Heart right ventricle (tissue), 16 donors: ENCODE measurements around the gene RNF180. TPM values are rescaled to one million over a fixed set of nuclear protein-coding genes. Genes with fewer than 3 reads are reported as not detected.

Source experiments
- ATAC-seq, 8 donors: fragments of 200-7000 bp; cut with Tn5 transposase; one replicate each; pipeline ENCODE4 v1.9.1; 2020; ENCODE audit warnings: mild to moderate bottlenecking in 8 of 8, moderate library complexity in 8 of 8, moderate number of reproducible peaks in 1 of 8
- DNase-seq, 2 donors: peaks; one replicate each; pipeline ENCODE4 v3.0.0-alpha.2; 2020
- H3K27ac ChIP-seq, 10 donors: fragments of 200-600 bp; sonication (generic) in 2 of 10; one replicate each; pipeline versions ENCODE4 v1.5.0 to v1.8.0; 2020 to 2022; ENCODE audit warnings: mild to moderate bottlenecking in 3 of 10
- H3K27me3 ChIP-seq, 7 donors: fragments of 200-600 bp; one replicate each; pipeline ENCODE4 v1.8.0; 2021 to 2022; ENCODE audit warnings: mild to moderate bottlenecking in 2 of 7
- H3K36me3 ChIP-seq, 9 donors: fragments of 200-600 bp; sonication (generic) in 1 of 9; one replicate each; pipeline versions ENCODE4 v1.5.0 to v1.8.0; 2020 to 2022; ENCODE audit warnings: mild to moderate bottlenecking in 2 of 9
- H3K4me1 ChIP-seq, 9 donors: fragments of 200-600 bp; sonication (generic) in 1 of 9; one replicate each; pipeline versions ENCODE4 v1.5.0 to v1.8.0; 2020 to 2022; ENCODE audit warnings: mild to moderate bottlenecking in 4 of 9
- H3K4me3 ChIP-seq, 10 donors: fragments of 200-600 bp; sonication (generic) in 2 of 10; one replicate each; pipeline versions ENCODE4 v1.5.0 to v1.8.0; 2020 to 2022; ENCODE audit warnings: mild to moderate bottlenecking in 7 of 10, moderate library complexity in 2 of 10
- H3K9me3 ChIP-seq, 11 donors: fragments of 200-600 bp in 10 of 11; sonication (generic) in 2 of 11; one replicate each; pipeline versions ENCODE4 v1.5.0 to v1.8.0; 2013 to 2022; ENCODE audit warnings: mild to moderate bottlenecking in 2 of 11, control low read depth in 1 of 11, moderate library complexity in 1 of 11
- CTCF ChIP-seq, 9 donors: fragments of 200-600 bp; sonication (generic) in 2 of 9; IDR thresholded peaks; one replicate each; pipeline versions ENCODE4 v1.5.0 to v1.8.0; 2021 to 2022; ENCODE audit warnings: antibody characterized with exemption in 9 of 9, mild to moderate bottlenecking in 5 of 9, moderate library complexity in 1 of 9
- WGBS, 2 donors: extraction: QIAGEN DNeasy Blood & Tissue Kit; methylation state at CpG; one replicate each; pipeline ENCODE4 v1.1.7; 2013; ENCODE audit warnings: inconsistent platforms in 1 of 2; 5-methylcytosine and 5-hydroxymethylcytosine counted together
- intact Hi-C, 10 donors: fragments of 100-400 bp; cut with DNase I; formaldehyde crosslinking; loops; one replicate each; pipeline versions ENCODE4 v1.11.1 to v1.14.2; 2022
- polyA plus RNA-seq, 2 donors: library from polyadenylated mRNA; stranded (reverse); fragments of 200-250 nt; gene quantifications; one replicate each; pipeline ENCODE4 v1.2.3, GENCODE V29; 2013
- total RNA-seq, 10 donors: library from RNA; stranded (reverse); fragmentation: NEBNext Ultra II Directional in 3 of 10; extraction: Animal tissue kit (Norgen Biotek cat#: 25700) in 3 of 10; gene quantifications; one replicate each; pipeline versions ENCODE4 v1.2.1 to v1.2.4, GENCODE V29; 2021 to 2023
- donor health status: Arrhythmogenic right ventricular cardiomyopathy.
- donor health status: ischemic (EF 13 %, LVEDD 7.1; RV severe dilation, severe dysfunction).
- donor health status: healthy with polysubstance abuse.
- donor health status: DM: no; HTN: yes; CAD: no.
- donor health status: DM: no; HTN: no; CAD: no.
- donor health status: ischemic (EF 25% LVEDD 6.9; RV normal size, moderate dysfunction).
- donor health status: ischemic (EF 25% LVEDD 5.7; RV mildly dilated, moderate dysfunction).
- donor health status: healthy.
- donor health status: DM: yes; HTN: yes; CAD: no.
- donor health status: Ischemic cardiomyopathy.
- donor health status: ischemic (EF 35%, LVEDD 5.7; RV mildly dilated, moderate dysfunction).
- donor health status: nonischemic (EF 11% LVEDD 7.7; RV severe dilation, severe dysfunction).
- donor health status: DM: yes; HTN: yes; CAD: no.
- donor health status: PGD.
- donor health status: ischemic (EF 29% LVEDD 5.4; RV normal size, mild dysfunction).
- donor health status: nonischemic (EF 23%, LVEDD 6.1; RV moderate dilation, normal function).

RNF180 gene
- total and polyA plus RNA-seq, 12 donors: 1.0 to 20.6 (median 13.7) TPM

GRCh38 chr5:64149268-64149667, 16.4 kb upstream of the RNF180 start:
- DNase-seq (no peak), ATAC-seq (no peak)
- no peaks in the 10 kb centered on the region for H3K36me3 ChIP-seq
- intact Hi-C loops: loop anchor here (2.0 to 10.0 kb wide), 10 partner anchors 56 to 636 kb away; no protein-coding TSS in a partner anchor
- no peak for TF ChIP-seq CTCF (IDR thresholded peaks at IDR 0.05)
- peaks cover 0 to 11% (median 0%) of the 10 kb centered on the region in 11 donors for H3K9me3 ChIP-seq
- no peak overlapping the region for H3K27ac ChIP-seq
- H3K4me3 ChIP-seq: no peak overlapping the region
- no peaks in the 10 kb centered on the region for H3K27me3 ChIP-seq
- peaks cover 3 to 21% (median 9%) of the 10 kb centered on the region in 9 donors for H3K4me1 ChIP-seq

GRCh38 chr5:64149857-64150521, 15.7 kb upstream of the RNF180 start:
- 95 to 97% methylated on average over 31 to 33 of the region's 33 CpGs for WGBS, 2 donors
- no peaks in the 10 kb centered on the region for H3K27me3 ChIP-seq
- intact Hi-C loops: loop anchor here (2.0 to 10.0 kb wide), 12 partner anchors 55 to 635 kb away; no protein-coding TSS in a partner anchor
- no peak for TF ChIP-seq CTCF (IDR thresholded peaks at IDR 0.05)
- H3K27ac ChIP-seq: no peak overlapping the region
- H3K4me1 ChIP-seq: peaks cover 0 to 14% (median 3%) of the 10 kb centered on the region in 9 donors
- DNase-seq: peak in 1 of 2 donors; percentile 9
- peaks cover 0 to 11% (median 0%) of the 10 kb centered on the region in 11 donors for H3K9me3 ChIP-seq
- no peaks in the 10 kb centered on the region for H3K36me3 ChIP-seq
- ATAC-seq: peak in 1 of 8 donors; percentile 38
- no peak overlapping the region for H3K4me3 ChIP-seq

GRCh38 chr5:64156261-64156660, 9.4 kb upstream of the RNF180 start:
- H3K9me3 ChIP-seq: peaks cover 0 to 11% (median 0%) of the 10 kb centered on the region in 11 donors
- intact Hi-C loops: loop anchor here in 2 of 10 donors (10.0 kb wide), 2 partner anchors 449 to 459 kb away; no protein-coding TSS in a partner anchor
- ATAC-seq: no peak
- TF ChIP-seq CTCF (IDR thresholded peaks at IDR 0.05): no peak
- 75 to 87% methylated on average over 1 of the region's 1 CpG for WGBS, 2 donors
- H3K4me1 ChIP-seq: no peaks in the 10 kb centered on the region
- DNase-seq: no peak
- H3K27me3 ChIP-seq: no peaks in the 10 kb centered on the region
- no peaks in the 10 kb centered on the region for H3K36me3 ChIP-seq
- no peak overlapping the region for H3K4me3 ChIP-seq
- no peak overlapping the region for H3K27ac ChIP-seq

- Histone ChIP-seq H3K27me3 (peaks cover 0 to 5% (median 0%) of the 10 kb centered on the region in 7 donors), H3K4me1 (peaks cover 0 to 3% (median 0%) of the 10 kb centered on the region in 9 donors), H3K36me3 (no peaks in the 10 kb centered on the region), H3K4me3 (no peak overlapping the region), H3K9me3 (peaks cover 0 to 3% (median 0%) of the 10 kb centered on the region in 11 donors), H3K27ac (no peak overlapping the region)
- no peak for TF ChIP-seq CTCF (IDR thresholded peaks at IDR 0.05)
- ATAC-seq: no peak
- intact Hi-C loops: loop anchor here in 2 of 10 donors (10.0 kb wide), 2 partner anchors 446 to 456 kb away; no protein-coding TSS in a partner anchor
- WGBS, 2 donors: 92 to 93% methylated on average over 2 of the region's 2 CpGs
- no peak for DNase-seq
Measured at GRCh38 chr5:64158827-64159226, 6.8 kb upstream of the RNF180 start.
